Measurements from ENCODE around the gene GAS1.
A peak's percentile ranks its signal among the peaks of the same experiment; 100 is the strongest.

GAS1 gene, protein sequence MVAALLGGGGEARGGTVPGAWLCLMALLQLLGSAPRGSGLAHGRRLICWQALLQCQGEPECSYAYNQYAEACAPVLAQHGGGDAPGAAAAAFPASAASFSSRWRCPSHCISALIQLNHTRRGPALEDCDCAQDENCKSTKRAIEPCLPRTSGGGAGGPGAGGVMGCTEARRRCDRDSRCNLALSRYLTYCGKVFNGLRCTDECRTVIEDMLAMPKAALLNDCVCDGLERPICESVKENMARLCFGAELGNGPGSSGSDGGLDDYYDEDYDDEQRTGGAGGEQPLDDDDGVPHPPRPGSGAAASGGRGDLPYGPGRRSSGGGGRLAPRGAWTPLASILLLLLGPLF

DNA sequence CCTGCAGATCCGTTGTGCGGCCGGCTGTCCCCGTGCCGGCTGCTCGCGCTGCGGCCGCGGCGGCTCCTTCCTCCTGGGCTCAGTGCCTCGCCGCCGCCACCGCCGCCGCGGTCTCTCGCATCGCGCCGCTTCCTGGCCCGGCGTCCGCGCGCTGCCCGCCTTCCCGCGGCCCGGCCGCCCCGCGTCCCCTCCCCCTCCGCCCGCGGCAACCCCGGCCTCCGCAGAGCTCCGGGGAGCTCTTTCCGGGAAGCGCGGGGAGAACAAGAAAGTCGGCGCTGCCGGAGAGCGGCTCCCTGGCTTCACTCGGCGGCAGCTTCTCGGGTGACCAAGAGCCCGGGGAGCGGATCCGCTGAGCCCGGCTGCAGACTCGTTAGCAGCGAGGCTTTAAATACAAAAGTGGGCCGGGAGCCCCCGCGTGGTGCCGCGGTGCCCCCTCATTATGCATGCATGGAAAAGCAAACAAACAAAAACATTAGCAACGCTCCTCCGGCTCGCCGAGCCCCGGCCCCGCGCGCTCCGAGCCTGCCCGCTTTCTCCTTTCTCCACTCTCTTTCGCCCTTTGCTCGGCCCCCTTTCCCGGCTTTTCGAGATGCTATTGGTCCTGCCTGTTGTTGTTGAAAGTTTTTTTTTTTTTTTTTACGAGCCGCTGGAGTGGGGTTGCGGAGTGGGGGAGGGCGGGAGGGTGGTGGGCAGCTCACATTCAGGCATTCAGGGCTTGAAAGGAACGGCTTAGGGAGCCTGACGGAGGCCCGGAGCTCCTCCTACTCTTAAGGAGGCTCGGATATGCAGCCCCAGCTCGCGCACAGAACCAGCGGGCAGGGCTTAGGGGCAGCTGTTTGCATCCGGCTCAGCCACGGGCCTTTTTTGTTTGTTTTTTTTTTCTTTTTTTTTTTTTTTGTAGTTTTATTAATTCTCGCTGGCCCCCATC is at the start of gene GAS1:
Gene GAS1, minus strand, starts transcription at position 361 of the 928 bp plus-strand sequence. CDS start 727 bp downstream, outside the sequence.
- peak; percentile 98 for DNase-seq (ENCODE audit: low read depth)

DNA sequence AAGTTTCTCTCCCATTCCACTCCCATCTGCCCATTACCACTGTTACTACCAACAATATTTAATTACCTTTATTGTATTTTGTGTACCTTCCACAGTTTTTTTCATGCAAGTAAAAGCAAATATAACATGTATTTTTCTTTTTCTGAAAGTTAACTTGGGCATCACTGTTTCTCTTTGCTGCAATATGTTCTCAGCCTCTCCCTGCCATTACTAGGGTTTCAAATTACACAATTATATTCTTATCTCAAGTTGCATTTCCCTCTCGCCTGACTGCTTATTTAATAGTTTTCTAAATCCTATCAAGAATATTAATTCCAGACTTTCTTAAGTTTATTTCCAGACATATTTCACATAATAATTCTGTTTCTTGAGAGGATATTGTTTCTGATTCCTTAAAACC is 46.9 kb upstream of the GAS1 start:
- DNase-seq (ENCODE audit: low read depth) = no peak

DNA sequence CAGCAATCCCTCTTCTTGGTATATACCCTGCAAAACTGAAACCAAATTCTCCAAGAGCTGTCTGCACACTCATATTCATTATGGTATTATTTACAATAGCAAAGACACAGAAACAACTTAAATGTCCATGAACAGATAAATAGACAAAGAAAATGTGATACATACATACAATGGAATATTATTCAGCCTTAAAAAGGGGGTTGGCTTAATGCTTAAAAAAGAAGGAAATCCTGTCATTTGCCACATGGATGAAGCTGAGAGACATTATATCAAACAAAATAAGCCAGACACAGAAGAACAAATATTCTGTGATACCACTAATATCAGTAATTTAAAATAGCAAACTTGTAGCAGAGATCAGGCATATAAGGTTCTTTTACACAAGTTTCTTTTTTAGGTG is 46.5 kb upstream of the GAS1 start:
- DNase-seq (ENCODE audit: low read depth) = no peak

DNA sequence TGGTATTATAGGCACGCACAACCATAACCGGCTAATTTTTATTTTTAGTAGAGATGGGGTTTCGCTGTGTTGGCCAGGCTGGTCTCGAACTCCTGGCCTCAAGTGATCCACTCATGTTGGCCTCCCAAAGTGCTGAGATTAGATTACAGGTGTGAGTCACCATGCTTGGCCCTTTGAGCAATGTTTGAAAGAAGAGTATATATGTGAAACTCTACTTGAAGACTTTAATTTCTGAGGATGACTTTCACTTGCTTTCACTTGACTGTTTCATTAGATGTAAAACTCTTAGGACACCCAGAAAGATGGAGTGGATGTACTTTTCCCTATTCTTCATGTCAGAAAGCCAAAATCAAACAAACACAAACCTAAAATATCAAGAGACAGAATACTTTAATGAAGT is 43.8 kb upstream of the GAS1 start:
- no peak for DNase-seq (ENCODE audit: low read depth)

DNA sequence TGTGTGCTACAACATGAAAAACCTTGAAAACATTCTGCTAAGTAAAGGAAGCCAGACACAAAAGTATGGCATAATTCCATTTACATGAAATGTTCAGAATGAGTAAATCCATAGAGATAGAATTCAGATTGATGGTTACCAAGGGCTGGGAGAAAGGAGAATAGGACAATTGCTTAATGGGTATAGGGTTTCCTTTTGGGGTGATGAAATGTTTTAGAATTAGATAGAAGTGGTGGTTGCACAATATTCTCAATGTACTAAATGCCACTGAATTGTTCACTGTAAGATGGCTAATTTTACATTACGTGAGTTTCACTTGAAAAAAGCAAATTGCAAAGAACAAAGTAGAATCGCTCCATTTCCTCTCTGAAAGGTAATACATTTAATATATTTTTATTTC is 43.0 kb upstream of the GAS1 start:
- no peak for DNase-seq (ENCODE audit: low read depth)

DNA sequence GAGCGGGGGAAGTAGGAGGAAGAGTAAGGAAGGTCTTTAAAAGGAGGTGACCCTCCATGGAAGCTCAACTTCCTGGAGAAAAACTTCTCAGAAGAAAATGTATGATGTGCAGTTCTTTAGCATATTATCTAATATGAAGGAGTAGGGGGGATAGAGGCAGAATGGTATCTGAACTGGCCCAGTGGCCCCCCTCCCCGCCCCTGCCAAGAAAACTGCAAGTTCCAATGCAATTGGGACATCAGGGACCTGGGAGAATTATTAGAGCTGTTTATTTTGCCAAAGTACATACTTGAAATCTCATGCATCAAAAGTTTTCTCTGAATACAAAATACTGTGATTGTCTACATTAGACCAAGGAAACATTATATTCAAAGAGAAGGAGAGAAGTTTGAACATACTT is 40.6 kb upstream of the GAS1 start:
- no peak for DNase-seq (ENCODE audit: low read depth)

DNA sequence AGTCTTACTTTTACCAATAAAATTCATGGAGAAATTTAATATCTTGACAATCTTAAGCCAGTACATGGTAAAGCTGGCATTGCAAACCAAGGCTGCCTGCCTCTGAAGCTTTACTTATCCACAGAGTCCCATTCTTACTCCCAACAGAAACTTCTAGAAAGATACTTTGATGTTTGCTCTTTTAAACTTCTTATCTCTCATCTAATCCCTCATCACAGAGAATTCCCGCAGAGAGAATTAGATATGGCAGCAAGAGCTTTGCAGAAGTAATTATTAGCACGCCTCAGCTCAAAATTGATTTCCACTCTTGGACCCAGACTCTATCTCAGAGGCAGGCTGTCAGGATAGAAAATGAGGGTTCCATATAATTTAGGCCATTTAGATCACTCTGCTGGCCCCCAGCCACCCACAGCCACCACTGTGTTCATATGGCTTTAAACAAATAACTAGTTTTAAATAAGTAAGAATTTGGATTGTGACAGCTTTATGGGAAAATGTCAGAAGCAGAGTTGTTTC is 37.9 kb upstream of the GAS1 start:
- DNase-seq (ENCODE audit: low read depth) = no peak

DNA sequence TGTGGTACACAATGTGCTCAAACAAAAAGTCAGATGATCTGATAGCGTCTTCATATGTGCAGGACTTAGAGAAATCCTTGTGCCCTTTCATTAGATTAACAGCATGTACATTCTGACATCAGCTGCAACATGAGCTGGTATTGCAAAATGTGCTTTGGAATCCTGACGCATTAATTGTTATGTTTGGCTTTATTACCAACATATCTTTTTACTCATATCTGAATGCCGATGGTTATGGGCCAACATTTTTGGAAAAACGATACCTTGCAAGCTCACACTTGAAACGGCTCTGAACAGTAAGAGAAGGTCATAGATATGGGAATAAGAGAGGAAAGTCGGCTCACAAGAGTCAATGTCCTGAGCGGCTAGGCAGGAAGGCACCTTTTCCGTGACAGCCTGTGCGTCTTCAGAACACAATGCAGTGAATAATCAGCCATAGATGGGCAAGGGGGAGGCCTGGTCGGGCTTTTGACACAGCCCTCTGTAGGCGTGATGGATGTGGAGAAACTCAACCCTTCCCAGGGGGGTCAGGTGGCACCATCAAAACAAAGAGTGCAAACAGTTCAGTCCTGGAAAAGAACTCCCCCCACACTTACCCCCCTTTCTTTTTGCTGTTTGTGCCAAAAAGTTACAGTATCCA is 36.4 kb upstream of the GAS1 start:
- DNase-seq (ENCODE audit: low read depth) = peak; percentile 82

DNA sequence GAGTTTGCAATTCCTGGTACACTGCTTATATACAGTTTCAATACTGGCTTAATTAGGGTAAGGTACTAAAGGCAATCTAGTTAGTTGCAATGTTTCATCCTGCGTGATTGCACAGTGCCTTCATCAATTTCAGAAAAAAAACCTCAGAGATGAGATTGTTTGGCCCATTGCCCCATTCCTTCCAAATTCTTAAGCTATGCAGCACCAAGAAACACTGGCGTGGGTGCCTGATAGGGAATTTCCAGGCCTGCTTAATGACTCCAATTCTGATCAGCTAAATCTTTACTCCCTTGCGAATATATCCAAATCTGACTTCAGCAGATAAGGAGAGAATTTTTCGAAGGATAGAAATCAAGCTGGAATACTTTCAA is 35.9 kb upstream of the GAS1 start:
- DNase-seq (ENCODE audit: low read depth) = peak; percentile 64

DNA sequence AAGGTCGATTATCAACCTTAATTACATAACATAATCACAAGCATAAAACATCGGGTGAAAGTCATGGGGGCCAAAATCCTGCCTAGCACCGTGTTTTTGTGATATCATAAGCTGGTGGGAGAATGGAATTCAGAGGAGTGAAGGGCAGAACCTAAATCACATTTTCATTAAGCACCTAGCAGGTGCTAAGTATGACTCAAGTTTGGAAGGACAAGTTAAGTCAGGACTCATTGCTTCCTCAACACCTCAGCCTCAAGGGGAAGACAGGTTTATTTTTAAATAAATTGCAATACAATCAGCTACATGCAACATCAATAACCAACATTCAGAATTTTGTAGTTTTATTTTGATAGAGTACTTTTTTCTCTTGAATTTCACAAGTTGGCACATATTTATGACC is 33.5 kb upstream of the GAS1 start:
- no peak for DNase-seq (ENCODE audit: low read depth)

DNA sequence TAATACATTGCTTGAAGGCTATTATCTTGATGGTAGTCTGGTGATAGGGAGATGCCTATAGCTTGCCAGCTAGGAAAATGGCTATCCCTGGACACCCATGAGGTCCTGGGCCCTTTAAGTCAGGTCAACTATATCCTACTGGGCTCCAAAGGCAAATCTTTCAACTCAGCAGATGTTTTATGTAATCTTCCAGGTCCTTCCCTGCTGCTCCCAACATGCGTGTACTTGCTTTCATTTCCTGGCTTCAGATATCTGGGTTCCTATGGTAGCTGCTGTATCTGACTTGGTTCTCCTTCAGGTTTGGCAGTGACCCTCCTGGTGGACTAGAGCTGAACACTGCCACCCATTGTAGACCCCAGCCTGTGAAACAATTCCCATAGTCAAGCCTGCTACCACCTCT is 32.4 kb upstream of the GAS1 start:
- no peak for DNase-seq (ENCODE audit: low read depth)

DNA sequence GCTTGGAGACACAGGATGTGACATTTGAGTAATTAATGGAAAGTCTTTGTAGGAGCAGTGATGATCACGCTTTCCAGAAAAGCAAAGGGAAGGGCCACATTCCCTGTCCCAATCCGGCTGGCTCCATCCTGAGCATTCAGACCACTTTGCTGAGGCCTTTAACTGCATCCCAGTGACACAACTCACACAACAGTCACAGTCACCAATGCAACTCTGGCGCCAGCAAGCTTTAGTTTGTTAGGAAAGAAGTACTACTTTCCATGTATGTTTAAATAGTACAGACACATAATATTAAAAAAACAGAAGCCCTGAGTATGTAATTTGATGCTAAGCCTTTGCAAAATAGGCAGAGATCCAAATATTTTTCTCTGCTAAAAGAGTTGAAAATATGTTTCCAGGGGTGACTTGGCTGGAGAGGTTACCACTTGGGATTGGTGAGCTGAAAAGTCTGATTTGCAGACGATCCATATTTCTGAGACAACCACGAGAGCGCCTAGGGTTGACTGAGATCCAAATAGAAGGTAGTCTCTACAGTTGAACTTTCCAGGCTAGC is 31.7 kb upstream of the GAS1 start:
- DNase-seq (ENCODE audit: low read depth) = peak; percentile 38

DNA sequence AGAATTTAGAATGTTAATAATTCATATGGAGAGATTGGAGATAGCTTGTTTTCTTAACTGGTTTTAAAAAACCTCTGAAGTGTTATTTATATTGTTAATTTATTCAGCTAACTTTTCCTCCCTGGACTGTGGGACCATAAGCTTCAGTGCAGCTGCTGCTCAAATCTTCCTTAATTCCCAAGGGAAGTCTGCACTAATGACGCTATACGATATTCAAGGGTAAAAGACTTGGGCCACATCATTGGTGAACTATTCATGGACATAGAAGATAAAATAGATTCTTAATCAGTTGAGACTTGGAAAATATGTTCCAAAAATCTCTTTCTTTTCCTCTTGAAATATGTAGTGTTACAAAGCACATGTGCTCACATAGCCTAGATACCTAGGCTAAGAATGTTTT is 31.1 kb upstream of the GAS1 start:
- peak; percentile 16 for DNase-seq (ENCODE audit: low read depth)

DNA sequence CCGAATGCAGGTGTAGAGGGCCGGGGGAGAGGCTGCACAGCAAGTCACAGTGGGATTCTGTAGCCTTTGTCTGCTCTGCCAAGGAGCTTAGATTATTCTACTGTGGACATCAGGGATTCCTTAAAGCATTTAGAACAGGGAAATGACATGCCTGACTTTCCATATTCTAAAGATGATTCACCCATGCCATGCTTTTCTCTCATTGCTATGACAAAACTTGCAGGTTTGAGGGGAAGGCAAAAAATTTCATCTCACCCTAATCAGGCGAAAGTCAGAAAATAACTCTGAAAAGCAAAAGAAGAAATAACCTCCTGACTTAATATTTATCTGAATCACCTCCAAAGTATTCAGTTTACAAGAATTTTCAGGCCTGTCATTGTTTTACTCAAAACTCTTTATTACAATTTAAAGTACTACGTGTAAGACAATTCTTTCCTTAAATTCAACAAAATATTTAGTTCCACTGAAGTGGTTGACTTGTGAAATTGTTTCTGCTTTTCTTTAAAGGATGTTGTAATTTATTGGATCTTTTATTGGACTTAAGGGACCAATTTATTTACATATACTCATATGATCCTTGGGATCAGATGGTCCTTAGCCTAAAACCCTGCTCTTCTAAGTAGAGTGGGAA is 30.0 kb upstream of the GAS1 start:
- DNase-seq (ENCODE audit: low read depth) = peak; percentile 84

DNA sequence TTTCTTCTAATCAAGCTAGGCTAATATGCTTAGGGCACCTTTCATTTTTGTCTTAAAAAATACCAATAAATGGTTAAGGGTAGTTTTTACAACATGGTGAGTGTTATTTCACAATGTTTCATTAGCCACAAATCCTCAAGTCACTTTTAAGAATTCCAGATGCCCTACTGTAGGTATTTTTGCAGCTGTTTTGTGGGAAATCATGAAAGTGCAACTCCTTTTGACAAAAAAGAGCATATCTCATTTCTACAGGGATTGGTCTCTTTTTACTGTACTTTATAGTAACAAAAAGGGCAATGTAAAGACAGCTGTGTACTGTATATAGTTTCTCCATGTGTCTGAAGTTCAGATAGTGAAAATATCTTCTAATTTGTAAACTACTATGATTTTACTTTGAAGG is 28.3 kb upstream of the GAS1 start:
- peak; percentile 17 for DNase-seq (ENCODE audit: low read depth)

DNA sequence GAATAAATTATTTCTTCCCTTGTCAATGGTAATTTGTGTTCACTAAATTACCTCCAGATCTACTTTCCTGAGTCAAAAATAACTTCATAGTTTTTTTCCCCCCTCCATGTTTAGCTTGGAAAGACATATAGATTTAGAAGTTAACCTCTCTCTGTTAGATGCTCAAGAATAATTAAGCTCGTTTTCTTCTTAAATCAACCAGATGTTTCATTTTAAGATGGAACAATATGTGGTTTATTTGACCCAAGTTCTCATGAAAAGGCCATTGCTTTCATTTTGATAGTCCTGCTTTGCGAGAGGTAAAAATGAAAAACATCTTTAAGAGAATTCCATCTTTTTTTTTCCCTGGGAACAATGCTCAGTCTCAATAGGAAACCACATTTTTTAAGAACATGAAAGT is 27.7 kb upstream of the GAS1 start:
- peak; percentile 48 for DNase-seq (ENCODE audit: low read depth)

DNA sequence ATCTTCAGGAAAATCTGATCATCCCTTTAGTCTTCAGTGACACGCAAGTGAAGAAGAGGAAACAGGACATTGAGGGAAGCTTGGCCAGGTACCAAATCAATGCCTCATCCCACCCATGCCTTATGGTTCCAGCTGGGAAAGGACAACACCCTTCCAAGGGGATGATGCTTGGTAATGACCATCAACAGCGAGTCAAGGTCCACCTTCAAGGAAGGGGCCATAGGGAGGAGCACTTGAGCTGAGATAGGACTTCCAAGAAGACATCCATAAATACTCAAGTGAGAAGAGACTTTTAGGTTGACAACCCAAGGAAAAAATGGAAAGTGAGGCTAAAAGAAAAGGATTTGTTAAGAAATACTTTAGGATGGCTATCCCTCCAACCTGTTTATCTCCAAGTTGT is 27.1 kb upstream of the GAS1 start:
- DNase-seq (ENCODE audit: low read depth) = peak; percentile 47

DNA sequence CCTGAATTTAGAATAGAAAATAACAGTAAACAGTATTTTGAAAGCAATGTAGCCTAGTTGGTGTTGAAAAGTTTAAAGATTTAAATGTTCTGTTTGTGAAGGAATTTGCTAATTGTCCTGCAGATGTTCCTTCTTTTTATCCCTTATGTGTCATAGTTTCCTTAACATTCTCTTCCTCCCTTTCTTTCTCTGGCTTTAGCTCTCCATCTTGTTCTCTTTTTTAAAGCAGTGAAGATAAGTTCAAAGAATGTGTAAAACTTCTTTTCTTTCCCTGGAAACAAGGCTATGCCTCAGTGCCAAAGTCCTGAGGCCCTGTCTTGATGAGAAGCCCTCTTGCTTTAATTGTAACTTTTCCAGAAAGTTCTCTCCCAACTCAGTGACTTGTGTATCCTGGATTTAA is 24.4 kb upstream of the GAS1 start:
- no peak for DNase-seq (ENCODE audit: low read depth)

DNA sequence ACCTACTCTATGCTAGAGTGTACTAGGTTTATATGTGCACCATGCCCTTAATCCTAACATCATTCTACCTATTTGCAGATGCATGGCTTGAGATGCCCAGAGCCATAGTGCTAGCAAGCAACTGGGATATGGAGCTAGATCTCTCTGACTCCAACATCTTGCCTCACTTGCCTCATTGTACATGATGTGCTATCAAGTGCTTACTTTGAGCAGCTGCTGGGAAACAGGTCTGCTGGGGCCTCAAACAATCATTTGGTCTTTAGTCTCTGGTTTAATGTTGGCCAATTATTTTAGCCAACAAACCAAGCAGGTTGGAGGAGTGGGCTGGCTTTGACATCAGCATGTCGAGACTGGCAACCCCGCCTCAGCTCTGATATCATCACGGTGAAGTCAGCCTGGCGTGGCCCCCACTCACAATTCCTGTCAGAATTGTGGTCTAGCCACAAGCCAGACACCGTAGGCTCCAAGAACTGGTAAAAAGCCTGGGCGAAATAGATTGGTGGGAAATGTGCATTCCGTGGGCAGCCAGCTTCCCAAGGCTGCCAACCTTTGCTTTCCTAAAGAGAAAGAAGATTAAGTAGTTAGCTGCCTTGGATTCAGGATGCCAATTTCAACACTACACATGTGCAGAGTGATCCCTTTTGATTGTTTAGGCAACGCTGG is 21.1 kb upstream of the GAS1 start:
- DNase-seq (ENCODE audit: low read depth) = no peak

DNA sequence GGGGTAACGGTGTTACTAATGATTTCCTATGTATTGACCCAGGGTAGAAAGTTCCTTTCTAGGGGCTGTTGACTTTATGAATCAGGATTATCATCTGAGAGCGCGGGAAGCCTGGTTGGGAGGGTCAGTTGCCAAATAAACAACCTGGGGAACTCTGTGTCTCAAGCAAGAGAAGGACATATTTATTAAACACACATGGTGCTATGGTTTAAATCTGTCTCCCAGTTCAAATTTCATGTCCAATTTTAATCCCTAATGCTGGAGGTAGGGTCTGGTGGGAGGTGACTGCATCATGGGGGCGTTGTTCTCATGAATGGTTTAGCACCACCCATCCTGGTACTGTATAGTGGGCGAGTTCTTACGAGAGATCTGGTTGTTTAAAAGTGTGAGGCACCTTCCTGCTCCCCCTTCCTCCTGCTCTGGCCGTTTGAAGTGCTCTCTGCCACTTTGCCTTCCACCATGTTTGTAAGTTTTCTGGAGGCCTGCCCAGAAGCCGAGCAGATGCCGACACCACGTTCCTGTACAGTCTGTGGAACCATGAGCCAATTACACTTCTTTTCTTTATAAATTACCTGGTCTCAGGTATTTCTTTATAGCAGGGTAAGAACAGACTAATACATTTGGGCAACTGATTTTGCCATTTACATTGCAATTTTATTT is 19.7 kb upstream of the GAS1 start:
- DNase-seq (ENCODE audit: low read depth) = no peak

All from EH (cell line).